Cardiac atrium fibroblast (primary cell): ENCODE data around the gene RLN1. TPM values are rescaled to one million over a fixed set of nuclear protein-coding genes. Genes with fewer than 3 reads are reported as not detected.

Experiments used
- total RNA-seq: library from RNA; depleted of rRNA; stranded (reverse); fragments of >200 nt; gene quantifications from 2 replicates; pipeline ENCODE4 v1.2.3, GENCODE V29; 2015

RLN1 gene, protein sequence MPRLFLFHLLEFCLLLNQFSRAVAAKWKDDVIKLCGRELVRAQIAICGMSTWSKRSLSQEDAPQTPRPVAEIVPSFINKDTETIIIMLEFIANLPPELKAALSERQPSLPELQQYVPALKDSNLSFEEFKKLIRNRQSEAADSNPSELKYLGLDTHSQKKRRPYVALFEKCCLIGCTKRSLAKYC
- total RNA-seq = not detected in 2 replicates

DNA sequence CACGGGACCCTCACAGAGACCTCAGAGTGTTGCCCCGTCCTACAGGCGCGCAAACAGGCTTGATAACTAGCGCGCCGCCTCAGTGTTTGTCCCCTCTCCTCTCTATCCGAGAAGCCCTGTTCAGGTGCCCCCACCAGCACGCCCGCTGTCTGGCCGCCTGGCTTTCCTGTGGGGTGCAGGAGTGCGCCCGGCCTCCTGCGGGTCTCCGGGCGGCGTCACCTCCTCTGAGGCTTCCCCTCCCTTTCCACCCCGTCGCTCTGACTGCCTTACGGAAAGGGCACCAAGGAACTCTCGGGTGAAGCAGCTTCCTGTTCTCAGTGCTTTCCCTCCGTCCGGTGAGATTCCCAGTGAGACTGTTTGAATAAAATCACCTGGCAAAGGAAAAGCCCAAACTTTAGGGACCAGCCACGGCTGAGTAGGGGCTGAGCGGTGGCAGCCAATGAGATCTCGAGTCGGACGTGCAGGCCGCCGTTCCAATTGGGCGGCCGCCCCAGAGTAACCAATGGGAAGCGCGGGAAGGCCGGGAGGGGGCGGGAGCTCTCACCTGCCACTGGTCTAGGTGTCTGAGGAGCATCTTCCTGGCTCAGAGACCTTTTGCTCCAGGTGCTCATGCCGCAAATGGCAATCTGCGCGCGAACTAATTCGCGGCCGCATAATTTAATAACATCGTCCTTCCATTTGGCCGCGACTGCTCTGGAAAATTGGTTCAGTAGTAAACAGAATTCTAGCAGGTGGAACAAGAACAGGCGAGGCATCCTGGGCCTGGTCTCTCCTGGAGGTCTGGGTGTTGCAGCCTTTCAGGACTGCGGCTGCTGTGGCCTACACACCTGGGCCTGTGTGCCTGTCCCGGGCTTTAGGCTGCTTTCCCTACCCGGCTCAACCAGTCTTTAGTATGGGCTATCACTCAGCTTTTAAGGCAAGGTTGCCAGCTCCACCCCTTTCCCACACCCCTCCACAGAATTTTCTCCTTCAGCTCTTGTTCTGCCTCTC is at the start of gene RLN1:
RLN1 (minus strand) TSS at position 885 of the 990 bp plus-strand sequence; CDS start at position 755, 130 bp downstream.

DNA sequence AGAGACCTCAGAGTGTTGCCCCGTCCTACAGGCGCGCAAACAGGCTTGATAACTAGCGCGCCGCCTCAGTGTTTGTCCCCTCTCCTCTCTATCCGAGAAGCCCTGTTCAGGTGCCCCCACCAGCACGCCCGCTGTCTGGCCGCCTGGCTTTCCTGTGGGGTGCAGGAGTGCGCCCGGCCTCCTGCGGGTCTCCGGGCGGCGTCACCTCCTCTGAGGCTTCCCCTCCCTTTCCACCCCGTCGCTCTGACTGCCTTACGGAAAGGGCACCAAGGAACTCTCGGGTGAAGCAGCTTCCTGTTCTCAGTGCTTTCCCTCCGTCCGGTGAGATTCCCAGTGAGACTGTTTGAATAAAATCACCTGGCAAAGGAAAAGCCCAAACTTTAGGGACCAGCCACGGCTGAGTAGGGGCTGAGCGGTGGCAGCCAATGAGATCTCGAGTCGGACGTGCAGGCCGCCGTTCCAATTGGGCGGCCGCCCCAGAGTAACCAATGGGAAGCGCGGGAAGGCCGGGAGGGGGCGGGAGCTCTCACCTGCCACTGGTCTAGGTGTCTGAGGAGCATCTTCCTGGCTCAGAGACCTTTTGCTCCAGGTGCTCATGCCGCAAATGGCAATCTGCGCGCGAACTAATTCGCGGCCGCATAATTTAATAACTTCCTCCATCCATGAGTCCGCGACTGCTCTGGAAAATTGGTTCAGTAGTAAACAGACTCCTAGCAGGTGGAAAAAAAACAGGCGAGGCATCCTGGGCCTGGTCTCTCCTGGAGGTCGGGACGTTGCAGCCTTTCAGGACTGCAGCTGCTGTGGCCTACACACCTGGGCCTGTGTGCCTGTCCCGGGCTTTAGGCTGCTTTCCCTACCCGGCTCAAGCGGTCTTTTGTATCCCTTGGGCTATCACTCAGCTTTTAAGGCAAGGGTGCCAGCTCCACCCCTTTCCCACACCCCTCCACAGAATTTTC is 35.6 kb downstream of the RLN1 start, which contains the start of gene RLN2:
RLN2 (minus strand) TSS at position 877 of the 956 bp plus-strand sequence; CDS start at position 741, 136 bp downstream.

Other genes with a start within 250 kb of the RLN1 start
- not detected in 2 replicates for gene INSL6, start 154.2 kb downstream of the RLN1 start, total RNA-seq
- gene INSL4, start 108.5 kb downstream of the RLN1 start, total RNA-seq = not detected in 2 replicates
- not detected in 2 replicates for gene RLN2, start 35.2 kb downstream of the RLN1 start, total RNA-seq
- 13.9 and 19.8 TPM in 2 replicates for gene PLGRKT, start 98.0 kb upstream of the RLN1 start, total RNA-seq
- 2.9 and 5.1 TPM in 2 replicates for gene CD274, start 110.7 kb upstream of the RLN1 start, total RNA-seq
- gene PDCD1LG2, start 170.7 kb upstream of the RLN1 start, total RNA-seq = 11.6 and 14.3 TPM in 2 replicates